IMR-90 (cell line): ENCODE measurements around the gene DNAH17. TPM values are rescaled to one million over a fixed set of nuclear protein-coding genes. Genes with fewer than 3 reads are reported as not detected.

ENCODE experiments used
- ATAC-seq: fragments of 200-7000 bp; cut with Tn5 transposase; 2 replicates; pipeline ENCODE4 v1.9.1; 2020; ENCODE audit warnings: low read depth, mild to moderate bottlenecking, moderate library complexity
- BruUV-seq: library from RNA; stranded (reverse); fragments of 400-500 nt; replicated peaks from 2 replicates; lab custom pipeline; 2021; lab: Mats Ljungman, UMichigan
- CTCF ChIA-PET: fragments of 300-600 bp; formaldehyde crosslinking; extraction: SDS; loops from one replicate; lab custom pipeline; 2021; ENCODE audit warnings: antibody characterized with exemption; lab: Yijun Ruan, JAX
- POLR2A ChIA-PET: fragments of 300-600 bp; sonication (Branson Sonifier 250); formaldehyde crosslinking; loops from one replicate; lab custom pipeline; 2022; ENCODE audit warnings: antibody characterized with exemption; ENCODE audit not compliant: unreplicated experiment; lab: Charles Lee
- DNase-seq: peaks from one replicate; pipeline ENCODE4 v3.0.0; 2013
- H2AFZ ChIP-seq: replicated peaks from 2 replicates; pipeline ENCODE3; 2013; ENCODE audit warnings: low read length, mild to moderate bottlenecking; ENCODE audit not compliant: poor library complexity
- H2AK5ac ChIP-seq: 2 replicates; pipeline ENCODE4 v1.6.1; 2013; ENCODE audit warnings: low read depth, low read length, inconsistent platforms
- H2AK9ac ChIP-seq: replicated peaks from 2 replicates; pipeline ENCODE3; 2013; ENCODE audit warnings: mild to moderate bottlenecking, low read depth, low read length, moderate library complexity; ENCODE audit not compliant: poor library complexity
- H2BK120ac ChIP-seq: 2 replicates; pipeline ENCODE4 v1.6.1; 2013; ENCODE audit warnings: low read depth, low read length, inconsistent platforms
- H2BK15ac ChIP-seq: 3 replicates; pipeline ENCODE4 v1.6.1; 2013; ENCODE audit warnings: low read depth, low read length, inconsistent platforms
- H2BK20ac ChIP-seq: 2 replicates; pipeline ENCODE4 v1.6.1; 2013; ENCODE audit warnings: low read depth, mild to moderate bottlenecking, inconsistent platforms, low read length, moderate library complexity
- H2BK5ac ChIP-seq: 2 replicates; pipeline ENCODE4 v1.6.1; 2013; ENCODE audit warnings: mild to moderate bottlenecking, low read depth, low read length, inconsistent platforms; ENCODE audit not compliant: poor library complexity, severe bottlenecking
- H3K14ac ChIP-seq: replicated peaks from 2 replicates; pipeline ENCODE4 v1.6.1; 2013; ENCODE audit warnings: low read depth, low read length, inconsistent platforms
- H3K18ac ChIP-seq: 2 replicates; pipeline ENCODE4 v1.6.1; 2013; ENCODE audit warnings: low read depth, low read length, control low read depth
- H3K23ac ChIP-seq: 2 replicates; pipeline ENCODE4 v1.6.1; 2013; ENCODE audit warnings: low read depth, low read length, inconsistent platforms
- H3K27ac ChIP-seq: 2 replicates; pipeline ENCODE4 v1.5.1; 2013; ENCODE audit warnings: mild to moderate bottlenecking, control low read depth, low read length; ENCODE audit not compliant: insufficient read depth
- H3K27me3 ChIP-seq: 2 replicates; pipeline ENCODE4 v1.6.1; 2013; ENCODE audit warnings: low read length; ENCODE audit not compliant: control insufficient read depth, insufficient read depth
- H3K36me3 ChIP-seq: 2 replicates; pipeline ENCODE4 v1.6.1; 2013; ENCODE audit warnings: low read length, mixed read lengths; ENCODE audit not compliant: control insufficient read depth, insufficient read depth
- H3K4ac ChIP-seq: 2 replicates; pipeline ENCODE4 v1.6.1; 2013; ENCODE audit warnings: low read depth, low read length, inconsistent platforms
- H3K4me1 ChIP-seq: 2 replicates; pipeline ENCODE4 v1.6.1; 2013; ENCODE audit warnings: low read length, mixed read lengths; ENCODE audit not compliant: control insufficient read depth, insufficient read depth
- H3K4me2 ChIP-seq: 2 replicates; pipeline ENCODE4 v1.6.1; 2013; ENCODE audit warnings: low read depth, mild to moderate bottlenecking, control low read depth, low read length, moderate library complexity
- H3K4me3 ChIP-seq: 2 replicates; pipeline ENCODE4 v1.5.1; 2013; ENCODE audit warnings: low read depth, mild to moderate bottlenecking, control low read depth, low read length, moderate library complexity; ENCODE audit not compliant: insufficient read depth
- H3K56ac ChIP-seq: 2 replicates; pipeline ENCODE4 v1.6.1; 2013; ENCODE audit warnings: low read length, inconsistent platforms; ENCODE audit not compliant: insufficient read depth; ENCODE audit errors: extremely low read depth
- H3K79me1 ChIP-seq, 2 experiments: 2 replicates each; pipeline ENCODE4 v1.6.1; 2013; ENCODE audit warnings: low read length in 2 of 2, inconsistent platforms in 1 of 2, low read depth in 1 of 2
- H3K9ac ChIP-seq: 2 replicates; pipeline ENCODE4 v1.6.1; 2013; ENCODE audit warnings: low read depth, low read length, control low read depth
- H3K9me1 ChIP-seq: 2 replicates; pipeline ENCODE4 v1.6.1; 2013; ENCODE audit warnings: low read length, inconsistent platforms; ENCODE audit not compliant: insufficient read depth
- H3K9me3 ChIP-seq: 2 replicates; pipeline ENCODE4 v1.6.1; 2013; ENCODE audit warnings: low read length; ENCODE audit not compliant: control insufficient read depth, insufficient read depth
- H4K20me1 ChIP-seq: 2 replicates; pipeline ENCODE4 v1.6.1; 2013; ENCODE audit warnings: low read length, inconsistent platforms; ENCODE audit not compliant: insufficient read depth
- H4K5ac ChIP-seq: 2 replicates; pipeline ENCODE4 v1.6.1; 2013; ENCODE audit warnings: mild to moderate bottlenecking, low read depth, low read length, control low read depth
- H4K8ac ChIP-seq, 2 experiments: 2 replicates each; pipeline ENCODE4 v1.6.1; 2013; ENCODE audit warnings: low read depth in 2 of 2, low read length in 2 of 2, control low read depth in 1 of 2, inconsistent platforms in 1 of 2
- H4K91ac ChIP-seq: 2 replicates; pipeline ENCODE4 v1.6.1; 2013; ENCODE audit warnings: low read depth, low read length, inconsistent platforms; ENCODE audit not compliant: insufficient read depth
- CTCF ChIP-seq: conservative IDR thresholded peaks from 2 replicates; pipeline ENCODE4 v1.5.1; 2012; ENCODE audit warnings: mild to moderate bottlenecking, low read depth, low read length, improper control_type of control experiment
- MAFK ChIP-seq: IDR thresholded peaks from 2 replicates; pipeline ENCODE4 v1.6.1; 2012; ENCODE audit warnings: low read depth, low read length, improper control_type of control experiment
- POLR2A ChIP-seq: IDR thresholded peaks from 2 replicates; pipeline ENCODE4 v1.6.1; 2012; ENCODE audit warnings: mild to moderate bottlenecking, low read depth, low read length
- RAD21 ChIP-seq: IDR thresholded peaks from 2 replicates; pipeline ENCODE4 v1.6.1; 2012; ENCODE audit warnings: low read length, improper control_type of control experiment
- RCOR1 ChIP-seq: IDR thresholded peaks from 2 replicates; pipeline ENCODE4 v1.6.1; 2012; ENCODE audit warnings: mild to moderate bottlenecking, low read length, improper control_type of control experiment; ENCODE audit not compliant: insufficient replicate concordance
- WGBS, 2 experiments: methylation state at CpG; one replicate each; pipeline versions ENCODE4 v1.1.5 to v1.1.7; 2013; ENCODE audit warnings: missing lambda C conversion rate in 2 of 2; ENCODE audit not compliant: insufficient read length in 1 of 2; ENCODE audit errors: extremely low coverage in 2 of 2; 5-methylcytosine and 5-hydroxymethylcytosine counted together
- dilution Hi-C: fragments of 300-500 bp; cut with HindIII; formaldehyde crosslinking; loops from one replicate; pipeline ENCODE4 v1.14.3; 2018; ENCODE audit warnings: low sequenced_read_pairs; ENCODE audit not compliant: unreplicated experiment
- in situ Hi-C: fragments of 300-500 bp; cut with MboI; formaldehyde crosslinking; loops from 3 replicates; pipeline ENCODE4 v1.14.3; 2019; ENCODE audit warnings: low sequenced_read_pairs, inconsistent platforms, mixed read lengths
- intact Hi-C: fragments of 100-400 bp; cut with micrococcal nuclease; formaldehyde crosslinking; loops from 2 replicates; pipeline ENCODE4 v1.10.0; 2022
- polyA plus RNA-seq, 3 experiments: library from polyadenylated mRNA; depleted of rRNA; stranded (reverse); fragments of >200 nt; gene quantifications; 2 replicates each; pipeline ENCODE4 v1.2.3, GENCODE V29; 2012; ENCODE audit warnings: low replicate concordance in 1 of 3
- total RNA-seq: library from RNA; depleted of rRNA; stranded (reverse); fragments of >200 nt; gene quantifications from 2 replicates; pipeline ENCODE4 v1.2.3, GENCODE V29; 2012
- TF ChIP-seq, protein P1 (sequence below): fragments of 150-350 bp; IDR thresholded peaks from 2 replicates; pipeline ENCODE4 v1.6.1; 2017; ENCODE audit warnings: mild to moderate bottlenecking, antibody characterized with exemption, low read length, low read depth

The DNAH17 gene
- total and polyA plus RNA-seq, 2 of the 4 experiments (the other 2 are of a cell fraction): not detected

GRCh38 chr17:78596871-78597764, 19.9 kb upstream of the DNAH17 start:
- no peak overlapping the region for H2AK9ac ChIP-seq
- peaks cover 8% of the 10 kb centered on the region for H3K4me1 ChIP-seq
- no peaks in the 10 kb centered on the region for H3K9me3 ChIP-seq
- no peak overlapping the region for H2BK5ac ChIP-seq
- peak overlapping the region; percentile 67; the same call in 1 of the 2 replicates for H3K18ac ChIP-seq
- intact Hi-C loops: no loop called here
- peak overlapping the region; percentile 46 for H2AK5ac ChIP-seq
- no peak overlapping the region for H3K4me2 ChIP-seq
- peaks cover under 1% of the 10 kb centered on the region; the same call in 1 of the 2 replicates for H4K20me1 ChIP-seq
- H3K27ac ChIP-seq: peak overlapping the region; percentile 51; the same call in 1 of the 2 replicates
- H3K79me1 ChIP-seq: no peaks in the 10 kb centered on the region
- POLR2A ChIA-PET: no interaction called here
- peak overlapping the region; percentile 36; the same call in 1 of the 2 replicates for H4K5ac ChIP-seq
- WGBS, 2 experiments: 90% methylated on average over 6 of the region's 12 CpGs; no CpG with 5 or more reads in 1 of the 2 experiments
- no TSS peak for BruUV-seq
- H3K4me3 ChIP-seq: no peak overlapping the region
- no peak overlapping the region for H3K56ac ChIP-seq
- peak overlapping the region; percentile 72 for H3K14ac ChIP-seq
- ATAC-seq (no peak), DNase-seq (no peak)
- H3K9ac ChIP-seq: no peak overlapping the region; the same call in 1 of the 2 replicates
- peak overlapping the region; percentile 88 for H2BK20ac ChIP-seq
- peak overlapping the region; percentile 36; the same call in 2 of the 3 replicates for H2BK15ac ChIP-seq
- CTCF ChIA-PET: no interaction called here
- H3K36me3 ChIP-seq: no peaks in the 10 kb centered on the region
- no peak overlapping the region for H3K23ac ChIP-seq
- peak overlapping the region; percentile 28 for H2AFZ ChIP-seq
- H3K4ac ChIP-seq: peak overlapping the region; percentile 56
- TF ChIP-seq MAFK: no peak
- TF ChIP-seq POLR2A: no peak
- TF ChIP-seq RAD21: no peak
- TF ChIP-seq RCOR1: no peak
- TF ChIP-seq, protein P1, sequence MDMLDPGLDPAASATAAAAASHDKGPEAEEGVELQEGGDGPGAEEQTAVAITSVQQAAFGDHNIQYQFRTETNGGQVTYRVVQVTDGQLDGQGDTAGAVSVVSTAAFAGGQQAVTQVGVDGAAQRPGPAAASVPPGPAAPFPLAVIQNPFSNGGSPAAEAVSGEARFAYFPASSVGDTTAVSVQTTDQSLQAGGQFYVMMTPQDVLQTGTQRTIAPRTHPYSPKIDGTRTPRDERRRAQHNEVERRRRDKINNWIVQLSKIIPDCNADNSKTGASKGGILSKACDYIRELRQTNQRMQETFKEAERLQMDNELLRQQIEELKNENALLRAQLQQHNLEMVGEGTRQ: no peak
- TF ChIP-seq CTCF: no peak
- H3K9me1 ChIP-seq: peaks cover 5% of the 10 kb centered on the region
- peak overlapping the region; percentile 73 for H4K91ac ChIP-seq
- H4K8ac ChIP-seq: peak overlapping the region; percentile 61 to 63; a peak in 3 of 4 replicates
- H2BK120ac ChIP-seq: peak overlapping the region; percentile 86
- peaks cover 3% of the 10 kb centered on the region; the same call in 1 of the 2 replicates for H3K27me3 ChIP-seq
- dilution Hi-C loops: no loop called here
- in situ Hi-C loops: no loop called here
